H9 (cell line): Measurements from ENCODE around the gene ICE2. TPM values are rescaled to one million over a fixed set of nuclear protein-coding genes. Genes with fewer than 3 reads are reported as not detected.

Experiments used
- DNase-seq: peaks from one replicate; pipeline ENCODE4 v3.0.0-alpha.2; 2017
- H2AFZ ChIP-seq: one replicate; pipeline ENCODE4 v1.6.1; 2013; ENCODE audit warnings: mild to moderate bottlenecking, low read length, control low read depth, moderate library complexity
- H2AK5ac ChIP-seq: 2 replicates; pipeline ENCODE4 v1.6.1; 2013; ENCODE audit warnings: low read length, control low read depth, mixed read lengths; ENCODE audit not compliant: insufficient read length
- H2BK120ac ChIP-seq: one replicate; pipeline ENCODE4 v1.6.1; 2013; ENCODE audit warnings: low read depth, mild to moderate bottlenecking, low read length, control low read depth, inconsistent platforms; ENCODE audit not compliant: poor library complexity, severe bottlenecking
- H2BK12ac ChIP-seq: 2 replicates; pipeline ENCODE4 v1.6.1; 2013; ENCODE audit warnings: low read length, control low read depth, mixed read lengths, low read depth; ENCODE audit not compliant: insufficient read length
- H2BK15ac ChIP-seq: 2 replicates; pipeline ENCODE4 v1.6.1; 2013; ENCODE audit warnings: low read depth, low read length, control low read depth
- H2BK20ac ChIP-seq: one replicate; pipeline ENCODE4 v1.6.1; 2013; ENCODE audit warnings: low read depth, mild to moderate bottlenecking, low read length, control low read depth, inconsistent platforms; ENCODE audit not compliant: poor library complexity, severe bottlenecking
- H2BK5ac ChIP-seq: 2 replicates; pipeline ENCODE4 v1.6.1; 2013; ENCODE audit warnings: low read length, control low read depth, mixed read lengths; ENCODE audit not compliant: insufficient read length
- H3K14ac ChIP-seq: 2 replicates; pipeline ENCODE4 v1.6.1; 2013; ENCODE audit warnings: low read length, control low read depth; ENCODE audit not compliant: insufficient read depth
- H3K18ac ChIP-seq: 2 replicates; pipeline ENCODE4 v1.6.1; 2013; ENCODE audit warnings: low read depth, mild to moderate bottlenecking, mixed read lengths, low read length, control low read depth; ENCODE audit not compliant: insufficient read length
- H3K23ac ChIP-seq: 2 replicates; pipeline ENCODE4 v1.6.1; 2013; ENCODE audit warnings: low read length, control low read depth, mixed read lengths, low read depth; ENCODE audit not compliant: insufficient read length
- H3K23me2 ChIP-seq: 2 replicates; pipeline ENCODE4 v1.6.1; 2013; ENCODE audit warnings: low read depth, mild to moderate bottlenecking, mixed read lengths, low read length, control low read depth; ENCODE audit not compliant: insufficient read length, poor library complexity, severe bottlenecking
- H3K27ac ChIP-seq: 2 replicates; pipeline ENCODE4 v1.5.1; 2013; ENCODE audit warnings: low read length, control low read depth, mixed read lengths, low read depth; ENCODE audit not compliant: insufficient read length
- H3K27me3 ChIP-seq: 2 replicates; pipeline ENCODE4 v1.6.1; 2013; ENCODE audit warnings: low read length, control low read depth, inconsistent platforms; ENCODE audit not compliant: insufficient read depth
- H3K4ac ChIP-seq: 2 replicates; pipeline ENCODE4 v1.6.1; 2013; ENCODE audit warnings: low read depth, mild to moderate bottlenecking, control low read depth, inconsistent platforms, low read length, moderate library complexity
- H3K4me1 ChIP-seq: 2 replicates; pipeline ENCODE4 v1.6.1; 2013; ENCODE audit warnings: low read length, control low read depth, inconsistent platforms; ENCODE audit not compliant: insufficient read depth
- H3K4me2 ChIP-seq: 2 replicates; pipeline ENCODE4 v1.6.1; 2013; ENCODE audit warnings: low read length, control low read depth, mixed read lengths; ENCODE audit not compliant: insufficient read length, insufficient read depth
- H3K56ac ChIP-seq: 2 replicates; pipeline ENCODE4 v1.6.1; 2013; ENCODE audit warnings: low read depth, mild to moderate bottlenecking, mixed read lengths, low read length, control low read depth; ENCODE audit not compliant: insufficient read length
- H3K79me1 ChIP-seq: 2 replicates; pipeline ENCODE4 v1.6.1; 2013; ENCODE audit warnings: low read depth, mild to moderate bottlenecking, moderate library complexity, low read length, control low read depth, inconsistent platforms; ENCODE audit not compliant: insufficient read depth, poor library complexity, severe bottlenecking
- H3K79me2 ChIP-seq: 2 replicates; pipeline ENCODE4 v1.6.1; 2013; ENCODE audit warnings: low read length, control low read depth, inconsistent platforms; ENCODE audit not compliant: insufficient read depth
- H3K9ac ChIP-seq: 2 replicates; pipeline ENCODE4 v1.6.1; 2013; ENCODE audit warnings: low read length, control low read depth, mixed read lengths; ENCODE audit not compliant: insufficient read length; ENCODE audit errors: extremely low read depth
- H3K9me3 ChIP-seq: one replicate; pipeline ENCODE4 v1.6.1; 2013; ENCODE audit warnings: low read depth, low read length, inconsistent platforms; ENCODE audit not compliant: control insufficient read depth
- H3T11ph ChIP-seq: one replicate; pipeline ENCODE4 v1.6.1; 2013; ENCODE audit warnings: mild to moderate bottlenecking, low read length, control low read depth, inconsistent platforms
- H4K20me1 ChIP-seq: one replicate; pipeline ENCODE4 v1.6.1; 2013; ENCODE audit not compliant: control insufficient read depth, insufficient read length, insufficient read depth
- H4K5ac ChIP-seq: 2 replicates; pipeline ENCODE4 v1.6.1; 2013; ENCODE audit warnings: low read depth, mild to moderate bottlenecking, mixed read lengths, low read length, control low read depth; ENCODE audit not compliant: insufficient read length
- H4K8ac ChIP-seq: replicated peaks from 2 replicates; pipeline ENCODE4 v1.6.1; 2013; ENCODE audit warnings: low read length, control low read depth, mixed read lengths, low read depth; ENCODE audit not compliant: insufficient read length
- H4K91ac ChIP-seq: 2 replicates; pipeline ENCODE4 v1.6.1; 2013; ENCODE audit warnings: low read depth, mild to moderate bottlenecking, moderate library complexity, mixed read lengths, low read length, control low read depth; ENCODE audit not compliant: insufficient read length
- H3K27ac Mint-ChIP-seq, 3 experiments: 2 replicates in 2 of 3; 3 replicates in 1 of 3; pipeline ENCODE4 v1.8.0; 2020 to 2021; ENCODE audit warnings: mixed read lengths in 3 of 3, mild to moderate bottlenecking in 1 of 3, moderate library complexity in 1 of 3
- H3K27me3 Mint-ChIP-seq: 2 replicates; pipeline ENCODE4 v1.8.0; 2021; ENCODE audit warnings: low read depth, mild to moderate bottlenecking, moderate library complexity, mixed read lengths
- H3K36me3 Mint-ChIP-seq, 3 experiments: 2 replicates in 2 of 3; 3 replicates in 1 of 3; pipeline ENCODE4 v1.8.0; 2020 to 2021; ENCODE audit warnings: low read depth in 3 of 3, mixed read lengths in 3 of 3; ENCODE audit not compliant: insufficient read depth in 1 of 3
- H3K4me1 Mint-ChIP-seq, 2 experiments: 2 replicates each; pipeline ENCODE4 v1.8.0; 2020; ENCODE audit warnings: mixed read lengths in 2 of 2
- H3K4me3 Mint-ChIP-seq, 2 experiments: 2 replicates in 1 of 2; 3 replicates in 1 of 2; pipeline ENCODE4 v1.8.0; 2020 to 2021; ENCODE audit warnings: mild to moderate bottlenecking in 2 of 2, mixed read lengths in 2 of 2, moderate library complexity in 1 of 2
- H3K9me3 Mint-ChIP-seq, 2 experiments: 2 replicates in 1 of 2; 3 replicates in 1 of 2; pipeline ENCODE4 v1.8.0; 2020; ENCODE audit warnings: mild to moderate bottlenecking in 2 of 2, mixed read lengths in 2 of 2, moderate library complexity in 1 of 2
- WGBS: extraction: QIAGEN DNeasy Blood & Tissue Kit; methylation state at CpG from one replicate; pipeline ENCODE4 v1.1.7; 2013; ENCODE audit warnings: missing lambda C conversion rate, low lambda C conversion rate, mixed read lengths; ENCODE audit not compliant: insufficient read length; ENCODE audit errors: extremely low coverage; 5-methylcytosine and 5-hydroxymethylcytosine counted together
- total RNA-seq: library from RNA; stranded (reverse); gene quantifications from 2 replicates; pipeline ENCODE4 v1.2.1, GENCODE V29; 2021
- TF ChIP-seq, protein P1 (sequence below): fragments of 200-600 bp; sonication (generic); conservative IDR thresholded peaks from 3 replicates; pipeline ENCODE4 v1.8.0; 2021; ENCODE audit warnings: antibody characterized with exemption, mild to moderate bottlenecking

The ICE2 gene
- total RNA-seq, 1 experiment from 2014 or later: 76.3 TPM

GRCh38 chr15:60423537-60423936 is 55.4 kb downstream of the ICE2 start:
- Histone ChIP-seq H3K79me2 (no peaks in the 10 kb centered on the region), H2BK120ac (no peak overlapping the region), H4K5ac (no peak overlapping the region), H3K23me2 (no peaks in the 10 kb centered on the region), H2BK12ac (no peak overlapping the region), H3K27me3 (no peaks in the 10 kb centered on the region), H3K4me2 (no peak overlapping the region), H4K20me1 (no peaks in the 10 kb centered on the region), H4K8ac (no peak overlapping the region), H4K91ac (no peak overlapping the region), H3K27ac (no peak overlapping the region), H2BK15ac (no peak overlapping the region), H3K4me1 (no peaks in the 10 kb centered on the region), H3K9ac (no peak overlapping the region), H3K9me3 (no peaks in the 10 kb centered on the region), H3K4ac (no peak overlapping the region), H2BK5ac (no peak overlapping the region), H2AFZ (no peak overlapping the region), H3K23ac (no peak overlapping the region), H3T11ph (no peak overlapping the region), H2AK5ac (no peak overlapping the region), H3K14ac (no peak overlapping the region), H3K79me1 (no peaks in the 10 kb centered on the region), H3K18ac (no peak overlapping the region), H3K56ac (no peak overlapping the region), H2BK20ac (no peak overlapping the region)
- Mint-ChIP-seq H3K36me3 (peaks cover 5 to 15% (median 13%) of the 10 kb centered on the region in 3 experiments; a peak in 6 of 7 replicates), H3K27me3 (no peaks in the 10 kb centered on the region), H3K9me3 (no peaks in the 10 kb centered on the region), H3K27ac (no peak overlapping the region; a peak in 1 of 7 replicates), H3K4me1 (peaks cover 7 to 14% of the 10 kb centered on the region in 2 experiments; a peak in 2 of 4 replicates), H3K4me3 (no peak overlapping the region)
- TF ChIP-seq, protein P1, sequence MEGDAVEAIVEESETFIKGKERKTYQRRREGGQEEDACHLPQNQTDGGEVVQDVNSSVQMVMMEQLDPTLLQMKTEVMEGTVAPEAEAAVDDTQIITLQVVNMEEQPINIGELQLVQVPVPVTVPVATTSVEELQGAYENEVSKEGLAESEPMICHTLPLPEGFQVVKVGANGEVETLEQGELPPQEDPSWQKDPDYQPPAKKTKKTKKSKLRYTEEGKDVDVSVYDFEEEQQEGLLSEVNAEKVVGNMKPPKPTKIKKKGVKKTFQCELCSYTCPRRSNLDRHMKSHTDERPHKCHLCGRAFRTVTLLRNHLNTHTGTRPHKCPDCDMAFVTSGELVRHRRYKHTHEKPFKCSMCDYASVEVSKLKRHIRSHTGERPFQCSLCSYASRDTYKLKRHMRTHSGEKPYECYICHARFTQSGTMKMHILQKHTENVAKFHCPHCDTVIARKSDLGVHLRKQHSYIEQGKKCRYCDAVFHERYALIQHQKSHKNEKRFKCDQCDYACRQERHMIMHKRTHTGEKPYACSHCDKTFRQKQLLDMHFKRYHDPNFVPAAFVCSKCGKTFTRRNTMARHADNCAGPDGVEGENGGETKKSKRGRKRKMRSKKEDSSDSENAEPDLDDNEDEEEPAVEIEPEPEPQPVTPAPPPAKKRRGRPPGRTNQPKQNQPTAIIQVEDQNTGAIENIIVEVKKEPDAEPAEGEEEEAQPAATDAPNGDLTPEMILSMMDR: no peak
- DNase-seq: no peak
- no CpG with 5 or more reads among the region's 2 CpGs for WGBS
